PFSK-1 (cell line): ENCODE measurements around the gene SEMA6A.

ENCODE experiments used
- FOXP2 ChIP-seq: optimal IDR thresholded peaks from 2 replicates; pipeline ENCODE3; 2011; ENCODE audit warnings: borderline replicate concordance, control low read depth, inconsistent platforms; ENCODE audit not compliant: insufficient read depth; ENCODE audit errors: extremely low read length, extremely low read depth
- POLR2AphosphoS5 ChIP-seq: IDR thresholded peaks from 2 replicates; pipeline ENCODE4 v1.6.1; 2012; ENCODE audit warnings: low read depth, mild to moderate bottlenecking, control low read depth, low read length, moderate library complexity
- REST ChIP-seq, 2 experiments: IDR thresholded peaks; 2 replicates each; pipeline versions ENCODE4 v1.6.1 to v1.8.0; 2011 to 2012; ENCODE audit warnings: low read depth in 2 of 2, low read length in 2 of 2, control low read depth in 1 of 2, inconsistent platforms in 1 of 2, mild to moderate bottlenecking in 1 of 2, moderate library complexity in 1 of 2; ENCODE audit not compliant: insufficient read depth in 1 of 2
- SIN3A ChIP-seq: IDR thresholded peaks from 2 replicates; pipeline ENCODE4 v1.6.1; 2012; ENCODE audit warnings: mild to moderate bottlenecking, low read length, moderate library complexity, borderline replicate concordance; ENCODE audit not compliant: insufficient read depth
- TAF1 ChIP-seq: IDR thresholded peaks from 2 replicates; pipeline ENCODE4 v1.6.1; 2012; ENCODE audit warnings: low read length, control low read depth, borderline replicate concordance; ENCODE audit not compliant: insufficient read depth

The SEMA6A gene

GRCh38 chr5:116444373-116445295, 130.0 kb downstream of the SEMA6A start:
- TF ChIP-seq SIN3A (no peak), TAF1 (no peak), REST (IDR thresholded peaks at IDR 0.05; ENCODE audit: insufficient read depth in 1 of 2, low read depth in 2 of 2, low read length in 2 of 2) (no peak), FOXP2 (no peak), POLR2AphosphoS5 (no peak)

GRCh38 chr5:116442931-116443551, 131.6 kb downstream of the SEMA6A start:
- no peak for TF ChIP-seq FOXP2
- TF ChIP-seq POLR2AphosphoS5, result no peak
- no peak for TF ChIP-seq REST (IDR thresholded peaks at IDR 0.05; ENCODE audit: insufficient read depth in 1 of 2, low read depth in 2 of 2, low read length in 2 of 2)
- TF ChIP-seq TAF1, result no peak
- no peak for TF ChIP-seq SIN3A

- TF ChIP-seq TAF1 (no peak), FOXP2 (no peak), REST (IDR thresholded peaks at IDR 0.05; ENCODE audit: insufficient read depth in 1 of 2, low read depth in 2 of 2, low read length in 2 of 2) (no peak), POLR2AphosphoS5 (no peak), SIN3A (no peak)
Observed at GRCh38 chr5:116442095-116442534, 132.5 kb downstream of the SEMA6A start.

GRCh38 chr5:116441223-116441622, 133.4 kb downstream of the SEMA6A start:
- TF ChIP-seq POLR2AphosphoS5 (no peak), REST (IDR thresholded peaks at IDR 0.05; ENCODE audit: insufficient read depth in 1 of 2, low read depth in 2 of 2, low read length in 2 of 2) (no peak), FOXP2 (no peak), TAF1 (no peak), SIN3A (no peak)
